Peyer's patch (tissue), 4 donors: ENCODE measurements around the gene MGST2. TPM values are rescaled to one million over a fixed set of nuclear protein-coding genes. Genes with fewer than 3 reads are reported as not detected.

Source experiments
- DNase-seq, 3 donors: peaks; one replicate each; pipeline ENCODE4 v3.0.0-alpha.2; 2017 to 2019
- H3K27ac ChIP-seq, 4 donors: fragments of 200-600 bp; sonication (generic); one replicate each; pipeline ENCODE4 v1.5.1; 2016 to 2019
- H3K27me3 ChIP-seq, 2 donors: fragments of 200-600 bp; sonication (generic); one replicate each; pipeline ENCODE4 v1.5.1; 2019
- H3K36me3 ChIP-seq, 3 donors: fragments of 200-600 bp; sonication (generic); one replicate each; pipeline ENCODE4 v1.5.1; 2016 to 2019
- H3K4me1 ChIP-seq, 4 donors: fragments of 200-600 bp; sonication (generic); one replicate each; pipeline ENCODE4 v1.5.1; 2016 to 2019
- H3K4me3 ChIP-seq, 4 donors: fragments of 200-600 bp; sonication (generic); 1 replicate in 3 of 4; 2 replicates in 1 of 4; pipeline ENCODE4 v1.5.1; 2016 to 2019; ENCODE audit warnings: mild to moderate bottlenecking in 1 of 4
- H3K9me3 ChIP-seq, 4 donors: fragments of 200-600 bp; sonication (generic); one replicate each; pipeline ENCODE4 v1.5.1; 2016 to 2019; ENCODE audit warnings: mild to moderate bottlenecking in 1 of 4
- POLR2A ChIP-seq, 2 donors: fragments of 450-650 bp; IDR thresholded peaks; one replicate each; pipeline ENCODE4 v1.5.1; 2017; ENCODE audit warnings: antibody characterized with exemption in 2 of 2, mild to moderate bottlenecking in 2 of 2, moderate library complexity in 2 of 2
- total RNA-seq, 4 donors: library from RNA; depleted of rRNA; stranded (reverse); fragments of >200 nt; gene quantifications; one replicate each; pipeline ENCODE4 v1.1.0, GENCODE V29; 2016
- TF ChIP-seq, protein P1 (sequence below), 6 experiments: fragments of 450-650 bp in 4 of 6; fragments of 200-600 bp in 2 of 6; sonication (generic) in 1 of 6; IDR thresholded peaks; one replicate each; pipeline ENCODE4 v1.5.1; 2017 to 2019; ENCODE audit warnings: antibody characterized with exemption in 6 of 6, mild to moderate bottlenecking in 3 of 6, moderate library complexity in 1 of 6

Gene MGST2
- total RNA-seq, 4 donors from 2014 or later, result 21.5 to 137 (median 83.4) TPM

DNA sequence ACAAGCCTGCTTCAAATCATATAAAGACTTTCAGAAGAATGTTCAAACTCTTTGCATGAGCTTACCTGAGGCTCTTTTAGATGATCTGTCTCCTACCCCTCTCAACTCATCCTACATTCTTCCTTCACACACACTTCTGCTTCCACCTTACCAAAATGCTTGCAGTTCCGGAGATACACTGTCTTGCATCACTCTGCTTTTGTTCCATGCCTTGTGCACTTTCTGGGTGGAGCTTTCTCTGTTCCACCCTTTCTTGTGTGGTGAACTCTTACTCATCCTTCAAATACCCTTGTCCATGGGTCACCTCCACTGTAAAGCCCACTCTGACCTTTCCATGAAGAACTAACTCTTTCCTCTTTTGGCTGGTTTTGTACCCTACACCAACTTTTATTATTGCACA lies 18.4 kb upstream of the MGST2 start:
- Histone ChIP-seq H3K9me3 (no peaks in the 10 kb centered on the region), H3K27ac (no peak overlapping the region), H3K4me1 (peaks cover 0 to 8% (median 0%) of the 10 kb centered on the region in 4 donors), H3K36me3 (no peaks in the 10 kb centered on the region), H3K4me3 (no peak overlapping the region), H3K27me3 (no peaks in the 10 kb centered on the region)
- TF ChIP-seq POLR2A (IDR thresholded peaks at IDR 0.05), result no peak
- TF ChIP-seq, protein P1, sequence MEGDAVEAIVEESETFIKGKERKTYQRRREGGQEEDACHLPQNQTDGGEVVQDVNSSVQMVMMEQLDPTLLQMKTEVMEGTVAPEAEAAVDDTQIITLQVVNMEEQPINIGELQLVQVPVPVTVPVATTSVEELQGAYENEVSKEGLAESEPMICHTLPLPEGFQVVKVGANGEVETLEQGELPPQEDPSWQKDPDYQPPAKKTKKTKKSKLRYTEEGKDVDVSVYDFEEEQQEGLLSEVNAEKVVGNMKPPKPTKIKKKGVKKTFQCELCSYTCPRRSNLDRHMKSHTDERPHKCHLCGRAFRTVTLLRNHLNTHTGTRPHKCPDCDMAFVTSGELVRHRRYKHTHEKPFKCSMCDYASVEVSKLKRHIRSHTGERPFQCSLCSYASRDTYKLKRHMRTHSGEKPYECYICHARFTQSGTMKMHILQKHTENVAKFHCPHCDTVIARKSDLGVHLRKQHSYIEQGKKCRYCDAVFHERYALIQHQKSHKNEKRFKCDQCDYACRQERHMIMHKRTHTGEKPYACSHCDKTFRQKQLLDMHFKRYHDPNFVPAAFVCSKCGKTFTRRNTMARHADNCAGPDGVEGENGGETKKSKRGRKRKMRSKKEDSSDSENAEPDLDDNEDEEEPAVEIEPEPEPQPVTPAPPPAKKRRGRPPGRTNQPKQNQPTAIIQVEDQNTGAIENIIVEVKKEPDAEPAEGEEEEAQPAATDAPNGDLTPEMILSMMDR (IDR thresholded peaks at IDR 0.05), result no peak
- DNase-seq, result no peak

DNA sequence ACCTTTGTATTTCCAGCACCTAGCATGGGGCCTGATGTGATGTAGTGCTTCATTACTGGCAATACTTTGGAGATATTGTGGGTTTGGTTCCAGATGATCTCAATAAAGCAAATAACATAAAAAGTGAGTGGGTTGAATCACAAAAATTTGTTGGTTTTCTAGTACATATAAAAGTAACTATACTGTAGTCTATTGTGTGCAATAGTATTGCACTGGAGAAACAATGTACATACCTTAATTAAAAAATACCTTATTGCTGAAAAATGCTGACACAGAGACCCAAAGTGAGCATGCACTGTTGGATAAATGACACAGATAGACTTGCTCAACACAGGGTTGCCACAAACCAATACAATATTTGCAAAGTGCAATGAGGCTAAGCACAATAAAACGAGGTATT lies 17.7 kb upstream of the MGST2 start:
- no peak for DNase-seq
- H3K36me3 ChIP-seq, result no peaks in the 10 kb centered on the region

DNA sequence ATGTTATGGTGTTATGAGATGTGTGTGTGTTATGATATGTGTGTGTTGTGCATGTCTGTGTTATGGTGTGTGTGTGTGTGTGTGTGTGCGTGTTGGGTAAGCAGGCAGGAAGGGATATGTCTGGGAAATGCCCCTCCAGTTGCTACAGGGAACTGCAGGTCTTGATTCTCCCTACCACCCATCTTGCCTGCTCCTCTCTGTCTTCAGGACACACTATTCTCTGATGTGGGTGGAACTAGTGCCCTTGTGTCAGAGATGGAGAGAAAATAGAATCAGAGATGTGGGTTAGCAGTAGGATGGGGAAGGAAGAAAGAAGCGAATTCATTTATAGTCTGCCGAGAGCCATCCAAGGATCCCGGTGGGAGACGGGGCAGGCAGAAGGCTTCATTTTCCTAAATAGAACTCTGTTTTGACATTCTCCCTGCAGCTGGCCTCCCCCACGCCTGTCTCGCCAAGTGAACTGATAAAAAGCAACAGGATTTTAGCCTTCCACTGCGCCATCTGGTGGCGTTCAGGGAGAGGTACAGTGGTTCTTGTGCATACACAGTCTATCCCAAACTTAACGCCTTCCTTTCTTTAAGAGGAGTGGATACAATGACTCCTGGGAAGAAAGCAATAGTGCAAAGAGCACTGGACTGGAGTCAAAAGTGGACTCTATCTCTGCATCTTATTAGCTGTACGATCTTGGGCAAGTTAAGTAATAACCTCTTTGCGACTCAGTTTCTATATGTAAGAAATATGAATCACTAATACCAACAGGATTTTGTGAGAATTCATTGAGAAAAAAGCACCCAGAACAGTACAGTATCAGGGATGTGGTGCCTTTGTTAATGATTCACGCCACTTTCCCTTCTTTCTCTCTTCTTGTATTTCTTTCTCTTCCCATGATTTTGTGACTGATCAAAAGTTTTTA lies 14.1 kb upstream of the MGST2 start:
- Histone ChIP-seq H3K9me3 (no peaks in the 10 kb centered on the region), H3K4me1 (peaks cover 0 to 8% (median 0%) of the 10 kb centered on the region in 4 donors), H3K27me3 (no peaks in the 10 kb centered on the region), H3K4me3 (no peak overlapping the region), H3K36me3 (no peaks in the 10 kb centered on the region), H3K27ac (no peak overlapping the region)
- TF ChIP-seq POLR2A (IDR thresholded peaks at IDR 0.05), result no peak
- TF ChIP-seq, protein P1 (IDR thresholded peaks at IDR 0.05), result peak; percentile 71 to 91 (median 88)
- peak; percentile 49 to 91 (median 78) for DNase-seq

More for the DNA sequence above, 17.7 kb upstream of the MGST2 start:
- no peaks in the 10 kb centered on the region for H3K9me3 ChIP-seq
- peaks cover 0 to 8% (median 0%) of the 10 kb centered on the region in 4 donors for H3K4me1 ChIP-seq
- no peak overlapping the region for H3K27ac ChIP-seq
- no peak overlapping the region for H3K4me3 ChIP-seq
- TF ChIP-seq POLR2A (IDR thresholded peaks at IDR 0.05), result no peak
- TF ChIP-seq, protein P1 (IDR thresholded peaks at IDR 0.05), result no peak
- no peaks in the 10 kb centered on the region for H3K27me3 ChIP-seq

DNA sequence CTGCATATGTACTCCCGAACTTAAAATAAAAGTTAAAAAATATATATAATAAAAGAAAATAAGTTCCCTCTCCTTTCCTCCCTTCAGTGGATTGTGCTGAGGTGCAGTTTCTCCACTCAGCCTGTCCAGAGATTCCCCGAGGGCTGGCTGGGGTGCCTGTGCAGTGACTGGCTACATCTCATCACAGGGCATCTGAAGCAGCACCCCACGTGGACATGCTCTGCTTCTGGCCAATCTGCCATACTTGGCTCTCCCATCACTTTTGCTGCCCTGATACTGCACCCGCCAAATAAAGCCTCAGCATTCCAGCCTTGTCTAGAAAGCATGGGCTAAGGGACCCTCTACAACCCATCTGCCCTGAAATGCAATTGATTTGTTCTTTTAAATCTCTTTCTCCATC lies 11.1 kb upstream of the MGST2 start:
- H3K9me3 ChIP-seq, result no peaks in the 10 kb centered on the region
- DNase-seq, result no peak
- TF ChIP-seq, protein P1 (IDR thresholded peaks at IDR 0.05), result no peak
- no peak for TF ChIP-seq POLR2A (IDR thresholded peaks at IDR 0.05)
- no peaks in the 10 kb centered on the region for H3K27me3 ChIP-seq
- peaks cover 0 to 20% (median 0%) of the 10 kb centered on the region in 4 donors for H3K4me1 ChIP-seq
- no peaks in the 10 kb centered on the region for H3K36me3 ChIP-seq
- H3K4me3 ChIP-seq, result no peak overlapping the region
- no peak overlapping the region for H3K27ac ChIP-seq

DNA sequence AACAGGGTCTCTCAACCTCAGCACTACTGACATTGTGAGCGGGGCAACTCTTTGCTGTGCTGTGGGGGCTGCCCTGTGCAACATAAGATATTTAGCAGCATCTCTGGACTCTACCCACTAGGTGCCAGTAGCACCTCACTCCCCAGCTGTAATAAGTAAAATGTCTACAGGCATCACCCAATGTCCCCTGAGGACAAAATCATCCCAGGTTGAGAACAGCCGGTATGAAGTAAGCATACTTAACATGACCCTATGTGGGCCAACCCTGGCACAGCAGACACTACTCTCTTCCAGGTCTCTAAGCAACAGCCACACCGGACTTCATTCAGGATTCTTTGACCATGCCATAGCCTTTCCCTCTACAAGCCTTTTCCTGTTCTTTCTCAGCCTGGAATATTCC lies 10.5 kb upstream of the MGST2 start:
- no peak for TF ChIP-seq POLR2A (IDR thresholded peaks at IDR 0.05)
- TF ChIP-seq, protein P1 (IDR thresholded peaks at IDR 0.05), result peak in 4 of 6 experiments; percentile 18 to 38 (median 36)
- H3K9me3 ChIP-seq, result no peaks in the 10 kb centered on the region
- peaks cover 0 to 20% (median 0%) of the 10 kb centered on the region in 4 donors for H3K4me1 ChIP-seq
- H3K36me3 ChIP-seq, result no peaks in the 10 kb centered on the region
- no peaks in the 10 kb centered on the region for H3K27me3 ChIP-seq
- DNase-seq, result no peak
- no peak overlapping the region for H3K27ac ChIP-seq
- H3K4me3 ChIP-seq, result no peak overlapping the region
